Activated CD4-positive, CD25-positive, alpha-beta regulatory T cell (primary cell): Measurements from ENCODE around the gene ZNF485.
"Not testable (repeated sequence)": the region's sequence is repeated elsewhere in the genome, so short reads cannot be mapped to it uniquely, and the experiment has no call there.

ENCODE experiments used
- DNase-seq, 4 experiments: peaks; one replicate each; lab custom pipeline; 2025; lab: John Stamatoyannopoulos, UW

Gene ZNF485

GRCh38 chr10:43605850-43606322 is 352 bp upstream of the ZNF485 start:
- no peak for DNase-seq

GRCh38 chr10:43607199-43607573 is 948 bp downstream of the ZNF485 start:
- DNase-seq: no peak

- DNase-seq: no peak
Observed at GRCh38 chr10:43610636-43611035, 4.4 kb downstream of the ZNF485 start.

- no peak for DNase-seq
Observed at GRCh38 chr10:43616697-43617370, 10.6 kb downstream of the ZNF485 start.

- DNase-seq: no peak
Observed at GRCh38 chr10:43619368-43619767, 13.1 kb downstream of the ZNF485 start.

GRCh38 chr10:43622038-43622437 is 15.8 kb downstream of the ZNF485 start:
- DNase-seq: no peak

- DNase-seq: no peak
Observed at GRCh38 chr10:43623351-43623750, 17.1 kb downstream of the ZNF485 start.

- no peak for DNase-seq
Observed at GRCh38 chr10:43627942-43628341, 21.7 kb downstream of the ZNF485 start.

- no peak for DNase-seq
Observed at GRCh38 chr10:43628956-43629355, 22.7 kb downstream of the ZNF485 start.

GRCh38 chr10:43635816-43636215 is 29.6 kb downstream of the ZNF485 start:
- not testable (repeated sequence) for DNase-seq

GRCh38 chr10:43640603-43641002 is 34.4 kb downstream of the ZNF485 start:
- DNase-seq: no peak

GRCh38 chr10:43644252-43644651 is 38.0 kb downstream of the ZNF485 start:
- DNase-seq: no peak

- DNase-seq: no peak
Observed at GRCh38 chr10:43645866-43646265, 39.6 kb downstream of the ZNF485 start.

GRCh38 chr10:43647576-43647975 is 41.3 kb downstream of the ZNF485 start:
- DNase-seq: no peak

GRCh38 chr10:43648095-43648397 is 41.8 kb downstream of the ZNF485 start:
- DNase-seq: no peak

GRCh38 chr10:43648398-43649184 is 42.4 kb downstream of the ZNF485 start, which contains the start of gene ZNF32:
Gene ZNF32, minus strand, starts transcription at chr10:43648881. Its CDS starts 2,748 bp downstream, at chr10:43646133.
- DNase-seq: peak; percentile 55 to 69 (median 68)

GRCh38 chr10:43649185-43649523 is 42.9 kb downstream of the ZNF485 start:
- DNase-seq: no peak

- DNase-seq: no peak
Observed at GRCh38 chr10:43653746-43654145, 47.5 kb downstream of the ZNF485 start.

GRCh38 chr10:43655311-43655710 is 49.1 kb downstream of the ZNF485 start:
- no peak for DNase-seq

- no peak for DNase-seq
Observed at GRCh38 chr10:43658227-43658626, 52.0 kb downstream of the ZNF485 start.

GRCh38 chr10:43665054-43665453 is 58.8 kb downstream of the ZNF485 start:
- no peak for DNase-seq

GRCh38 chr10:43666552-43666951 is 60.3 kb downstream of the ZNF485 start:
- DNase-seq: no peak

GRCh38 chr10:43667317-43667731 is 61.1 kb downstream of the ZNF485 start:
- DNase-seq: no peak
